Omental fat pad (tissue), 4 donors: Measurements from ENCODE around the gene PRR14. TPM values are rescaled to one million over a fixed set of nuclear protein-coding genes. Genes with fewer than 3 reads are reported as not detected.

ENCODE experiments used
- ATAC-seq: fragments of 150-250 bp; one replicate; pipeline ENCODE4 v1.9.1; 2016; ENCODE audit warnings: mild to moderate bottlenecking, moderate library complexity; ENCODE audit not compliant: low FRiP score
- DNase-seq: peaks from one replicate; pipeline ENCODE4 v3.0.0-alpha.2; 2019; ENCODE audit warnings: low spot score
- CTCF ChIP-seq, 3 donors: fragments of 450-650 bp; IDR thresholded peaks; one replicate each; pipeline ENCODE4 v1.5.1; 2016 to 2017; ENCODE audit warnings: antibody characterized with exemption in 3 of 3, mild to moderate bottlenecking in 3 of 3, moderate library complexity in 2 of 3
- total RNA-seq, 4 donors: library from RNA; depleted of rRNA; stranded (reverse); fragments of >200 nt; gene quantifications; one replicate each; pipeline ENCODE4 v1.1.0, GENCODE V29; 2016

Gene PRR14
- total RNA-seq, 4 donors from 2014 or later = 12.7 to 50.4 (median 17.6) TPM

- DNase-seq (no peak), ATAC-seq (no peak)
- TF ChIP-seq CTCF (IDR thresholded peaks at IDR 0.05) = no peak
Observed at GRCh38 chr16:30655815-30656347, 5.1 kb downstream of the PRR14 start.

GRCh38 chr16:30656388-30656787 lies 5.6 kb downstream of the PRR14 start:
- no peak for ATAC-seq
- no peak for DNase-seq
- TF ChIP-seq CTCF (IDR thresholded peaks at IDR 0.05) = no peak

- ATAC-seq (no peak), DNase-seq (no peak)
- no peak for TF ChIP-seq CTCF (IDR thresholded peaks at IDR 0.05)
Observed at GRCh38 chr16:30656974-30657865, 6.5 kb downstream of the PRR14 start.

- ATAC-seq = peak; percentile 88
- DNase-seq = peak; percentile 99
- TF ChIP-seq CTCF (IDR thresholded peaks at IDR 0.05) = peak in 1 of 3 donors; percentile 49
Observed at GRCh38 chr16:30657866-30658730, 7.3 kb downstream of the PRR14 start, which contains the start of gene FBRS. Gene FBRS, plus strand, starts transcription at chr16:30658431. Its CDS starts 1,088 bp downstream, at chr16:30659519.

GRCh38 chr16:30658731-30659506 lies 8.2 kb downstream of the PRR14 start:
- ATAC-seq (peak; percentile 87), DNase-seq (peak; percentile 82)
- no peak for TF ChIP-seq CTCF (IDR thresholded peaks at IDR 0.05)
